SK-N-SH treated with all-trans-retinoic acid at 6 μM for 48 hours (cell line): ENCODE results near the gene SEH1L.
"Not testable (repeated sequence)": the region's sequence is repeated elsewhere in the genome, so short reads cannot be mapped to it uniquely, and the experiment has no call there.

Experiments
- ATAC-seq: fragments of 200-7000 bp; cut with Tn5 transposase; 3 replicates; pipeline ENCODE4 v1.9.1; 2020; ENCODE audit warnings: mild to moderate bottlenecking, moderate library complexity
- BACH2 ChIP-seq: fragments of 250-450 bp; sonication (Bioruptor Pico); IDR thresholded peaks from 2 replicates; pipeline ENCODE4 v1.9.0; 2021; ENCODE audit warnings: mild to moderate bottlenecking, borderline replicate concordance
- CSDC2 ChIP-seq: fragments of 250-450 bp; sonication (Bioruptor Pico); IDR thresholded peaks from 2 replicates; pipeline ENCODE4 v1.5.0; 2020; ENCODE audit warnings: mild to moderate bottlenecking, moderate library complexity
- ESRRG ChIP-seq: fragments of 250-450 bp; sonication (Bioruptor Pico); IDR thresholded peaks from 2 replicates; pipeline ENCODE4 v1.6.1; 2021; ENCODE audit warnings: mild to moderate bottlenecking
- GLIS3 ChIP-seq: fragments of 250-450 bp; sonication (Bioruptor Pico); IDR thresholded peaks from 2 replicates; pipeline ENCODE4 v1.5.0; 2020; ENCODE audit warnings: mild to moderate bottlenecking, moderate library complexity
- ISL1 ChIP-seq: fragments of 250-450 bp; sonication (Bioruptor Pico); IDR thresholded peaks from 2 replicates; pipeline ENCODE4 v2.1.2; 2022; ENCODE audit warnings: mild to moderate bottlenecking, moderate library complexity
- OSR1 ChIP-seq: fragments of 250-450 bp; sonication (Bioruptor Pico); IDR thresholded peaks from 2 replicates; pipeline ENCODE4 v1.8.0; 2022; ENCODE audit warnings: moderate library complexity, mild to moderate bottlenecking, inconsistent platforms
- PPARA ChIP-seq: fragments of 250-450 bp; sonication (Bioruptor Pico); IDR thresholded peaks from 2 replicates; pipeline ENCODE4 v1.5.0; 2020; ENCODE audit warnings: mild to moderate bottlenecking, borderline replicate concordance
- RARB ChIP-seq: fragments of 250-450 bp; sonication (Bioruptor Pico); IDR thresholded peaks from 2 replicates; pipeline ENCODE4 v1.8.0; 2021; ENCODE audit warnings: mild to moderate bottlenecking, moderate library complexity
- SNAI2 ChIP-seq: fragments of 250-450 bp; sonication (Bioruptor Pico); IDR thresholded peaks from 2 replicates; pipeline ENCODE4 v1.5.0; 2020; ENCODE audit warnings: mild to moderate bottlenecking, moderate library complexity
- TOX ChIP-seq: fragments of 250-450 bp; sonication (Bioruptor Pico); IDR thresholded peaks from 2 replicates; pipeline ENCODE4 v1.8.0; 2021; ENCODE audit warnings: mild to moderate bottlenecking, moderate library complexity, borderline replicate concordance
- ZC3H10 ChIP-seq: fragments of 250-450 bp; sonication (Bioruptor Pico); IDR thresholded peaks from 2 replicates; pipeline ENCODE4 v1.5.1; 2021; ENCODE audit warnings: mild to moderate bottlenecking, moderate library complexity
- ZFP3 ChIP-seq: fragments of 250-450 bp; sonication (Bioruptor Pico); IDR thresholded peaks from 2 replicates; pipeline ENCODE4 v1.5.0; 2020; ENCODE audit warnings: mild to moderate bottlenecking, moderate library complexity
- ZFP30 ChIP-seq: fragments of 450-650 bp; formaldehyde crosslinking; IDR thresholded peaks from 2 replicates; pipeline ENCODE4 v1.5.0; 2022; ENCODE audit warnings: mild to moderate bottlenecking, moderate library complexity
- ZNF565 ChIP-seq: fragments of 450-650 bp; formaldehyde crosslinking; conservative IDR thresholded peaks from 2 replicates; pipeline ENCODE4 v1.5.0; 2020; ENCODE audit warnings: low read depth, mild to moderate bottlenecking, moderate library complexity
- ZNF70 ChIP-seq: fragments of 450-650 bp; formaldehyde crosslinking; IDR thresholded peaks from 2 replicates; pipeline ENCODE4 v1.5.0; 2020; ENCODE audit warnings: mild to moderate bottlenecking, moderate library complexity
- TF ChIP-seq, protein P1 (sequence below): fragments of 250-450 bp; sonication (Bioruptor Pico); IDR thresholded peaks from 2 replicates; pipeline ENCODE4 v1.5.1; 2020; ENCODE audit warnings: low read depth, mild to moderate bottlenecking, moderate library complexity
- TF ChIP-seq, protein P2 (sequence below): fragments of 250-450 bp; sonication (Bioruptor Pico); IDR thresholded peaks from 2 replicates; pipeline ENCODE4 v1.5.1; 2021; ENCODE audit warnings: mild to moderate bottlenecking, moderate library complexity
- TF ChIP-seq, protein P3 (sequence below): fragments of 250-450 bp; sonication (Bioruptor Pico); IDR thresholded peaks from 2 replicates; pipeline ENCODE4 v1.5.0; 2020; ENCODE audit warnings: mild to moderate bottlenecking, moderate library complexity
- TF ChIP-seq, protein P4 (sequence below): fragments of 250-450 bp; sonication (Bioruptor Pico); IDR thresholded peaks from 2 replicates; pipeline ENCODE4 v1.8.0; 2021; ENCODE audit warnings: low read depth, mild to moderate bottlenecking, moderate library complexity, borderline replicate concordance
- TF ChIP-seq, protein P5 (sequence below): fragments of 250-450 bp; sonication (Bioruptor Pico); IDR thresholded peaks from 2 replicates; pipeline ENCODE4 v1.8.0; 2020; ENCODE audit warnings: mild to moderate bottlenecking, moderate library complexity, borderline replicate concordance

The SEH1L gene, protein sequence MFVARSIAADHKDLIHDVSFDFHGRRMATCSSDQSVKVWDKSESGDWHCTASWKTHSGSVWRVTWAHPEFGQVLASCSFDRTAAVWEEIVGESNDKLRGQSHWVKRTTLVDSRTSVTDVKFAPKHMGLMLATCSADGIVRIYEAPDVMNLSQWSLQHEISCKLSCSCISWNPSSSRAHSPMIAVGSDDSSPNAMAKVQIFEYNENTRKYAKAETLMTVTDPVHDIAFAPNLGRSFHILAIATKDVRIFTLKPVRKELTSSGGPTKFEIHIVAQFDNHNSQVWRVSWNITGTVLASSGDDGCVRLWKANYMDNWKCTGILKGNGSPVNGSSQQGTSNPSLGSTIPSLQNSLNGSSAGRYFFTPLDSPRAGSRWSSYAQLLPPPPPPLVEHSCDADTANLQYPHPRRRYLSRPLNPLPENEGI

DNA sequence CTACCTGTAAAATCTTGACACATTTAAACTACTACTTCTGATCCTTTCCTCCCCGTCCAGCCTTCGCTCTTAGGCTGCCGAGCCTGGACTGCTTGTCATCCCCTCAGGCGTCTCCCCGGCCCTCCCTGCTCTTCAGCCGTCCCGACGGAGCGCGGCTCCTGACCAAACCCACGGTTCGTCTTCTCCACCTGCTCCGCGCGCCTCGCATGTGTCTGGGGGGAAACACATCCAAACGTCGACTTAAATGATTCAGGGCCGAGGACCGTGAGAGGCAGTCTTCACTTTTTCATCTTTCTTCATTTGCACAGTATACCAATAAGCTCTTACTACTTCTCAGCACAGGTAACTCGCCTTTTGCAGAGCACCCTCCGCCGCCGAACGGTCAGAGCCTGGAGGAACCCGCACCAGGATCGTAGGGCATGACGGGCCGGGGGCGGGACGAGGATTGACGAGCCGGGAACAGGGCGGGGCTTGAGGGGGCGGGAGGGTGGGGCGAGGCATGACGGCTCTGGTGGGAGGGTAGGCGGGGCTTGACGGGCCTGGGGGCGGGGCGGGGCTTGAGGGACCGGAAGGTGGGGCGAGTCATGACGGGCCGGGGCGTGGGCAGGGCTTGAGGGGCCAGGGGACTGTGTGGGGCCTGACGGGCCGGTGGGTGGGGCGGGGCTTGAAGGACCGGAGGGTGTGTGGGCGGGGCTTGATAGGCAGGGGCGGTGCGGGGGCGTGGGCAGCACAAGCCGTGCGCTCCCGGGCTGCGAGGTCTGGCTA, at the start of gene SEH1L:
Gene SEH1L (plus strand): TSS at position 727 of the 765 bp plus-strand sequence. CDS start 111 bp downstream, outside the sequence.
- ATAC-seq: peak; percentile 92
- TF ChIP-seq ZFP30 (CRISPR knock-in tag): no peak
- TF ChIP-seq, protein P1, sequence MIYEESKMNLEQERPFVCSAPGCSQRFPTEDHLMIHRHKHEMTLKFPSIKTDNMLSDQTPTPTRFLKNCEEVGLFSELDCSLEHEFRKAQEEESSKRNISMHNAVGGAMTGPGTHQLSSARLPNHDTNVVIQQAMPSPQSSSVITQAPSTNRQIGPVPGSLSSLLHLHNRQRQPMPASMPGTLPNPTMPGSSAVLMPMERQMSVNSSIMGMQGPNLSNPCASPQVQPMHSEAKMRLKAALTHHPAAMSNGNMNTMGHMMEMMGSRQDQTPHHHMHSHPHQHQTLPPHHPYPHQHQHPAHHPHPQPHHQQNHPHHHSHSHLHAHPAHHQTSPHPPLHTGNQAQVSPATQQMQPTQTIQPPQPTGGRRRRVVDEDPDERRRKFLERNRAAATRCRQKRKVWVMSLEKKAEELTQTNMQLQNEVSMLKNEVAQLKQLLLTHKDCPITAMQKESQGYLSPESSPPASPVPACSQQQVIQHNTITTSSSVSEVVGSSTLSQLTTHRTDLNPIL (CRISPR knock-in tag): no peak
- no peak for TF ChIP-seq ZNF70 (CRISPR knock-in tag)
- TF ChIP-seq SNAI2 (CRISPR knock-in tag): no peak
- no peak for TF ChIP-seq ZNF565
- TF ChIP-seq CSDC2 (CRISPR knock-in tag): no peak
- no peak for TF ChIP-seq ZC3H10 (CRISPR knock-in tag)
- TF ChIP-seq, protein P2, sequence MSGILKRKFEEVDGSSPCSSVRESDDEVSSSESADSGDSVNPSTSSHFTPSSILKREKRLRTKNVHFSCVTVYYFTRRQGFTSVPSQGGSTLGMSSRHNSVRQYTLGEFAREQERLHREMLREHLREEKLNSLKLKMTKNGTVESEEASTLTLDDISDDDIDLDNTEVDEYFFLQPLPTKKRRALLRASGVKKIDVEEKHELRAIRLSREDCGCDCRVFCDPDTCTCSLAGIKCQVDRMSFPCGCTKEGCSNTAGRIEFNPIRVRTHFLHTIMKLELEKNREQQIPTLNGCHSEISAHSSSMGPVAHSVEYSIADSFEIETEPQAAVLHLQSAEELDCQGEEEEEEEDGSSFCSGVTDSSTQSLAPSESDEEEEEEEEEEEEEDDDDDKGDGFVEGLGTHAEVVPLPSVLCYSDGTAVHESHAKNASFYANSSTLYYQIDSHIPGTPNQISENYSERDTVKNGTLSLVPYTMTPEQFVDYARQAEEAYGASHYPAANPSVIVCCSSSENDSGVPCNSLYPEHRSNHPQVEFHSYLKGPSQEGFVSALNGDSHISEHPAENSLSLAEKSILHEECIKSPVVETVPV (CRISPR knock-in tag): no peak
- TF ChIP-seq, protein P3, sequence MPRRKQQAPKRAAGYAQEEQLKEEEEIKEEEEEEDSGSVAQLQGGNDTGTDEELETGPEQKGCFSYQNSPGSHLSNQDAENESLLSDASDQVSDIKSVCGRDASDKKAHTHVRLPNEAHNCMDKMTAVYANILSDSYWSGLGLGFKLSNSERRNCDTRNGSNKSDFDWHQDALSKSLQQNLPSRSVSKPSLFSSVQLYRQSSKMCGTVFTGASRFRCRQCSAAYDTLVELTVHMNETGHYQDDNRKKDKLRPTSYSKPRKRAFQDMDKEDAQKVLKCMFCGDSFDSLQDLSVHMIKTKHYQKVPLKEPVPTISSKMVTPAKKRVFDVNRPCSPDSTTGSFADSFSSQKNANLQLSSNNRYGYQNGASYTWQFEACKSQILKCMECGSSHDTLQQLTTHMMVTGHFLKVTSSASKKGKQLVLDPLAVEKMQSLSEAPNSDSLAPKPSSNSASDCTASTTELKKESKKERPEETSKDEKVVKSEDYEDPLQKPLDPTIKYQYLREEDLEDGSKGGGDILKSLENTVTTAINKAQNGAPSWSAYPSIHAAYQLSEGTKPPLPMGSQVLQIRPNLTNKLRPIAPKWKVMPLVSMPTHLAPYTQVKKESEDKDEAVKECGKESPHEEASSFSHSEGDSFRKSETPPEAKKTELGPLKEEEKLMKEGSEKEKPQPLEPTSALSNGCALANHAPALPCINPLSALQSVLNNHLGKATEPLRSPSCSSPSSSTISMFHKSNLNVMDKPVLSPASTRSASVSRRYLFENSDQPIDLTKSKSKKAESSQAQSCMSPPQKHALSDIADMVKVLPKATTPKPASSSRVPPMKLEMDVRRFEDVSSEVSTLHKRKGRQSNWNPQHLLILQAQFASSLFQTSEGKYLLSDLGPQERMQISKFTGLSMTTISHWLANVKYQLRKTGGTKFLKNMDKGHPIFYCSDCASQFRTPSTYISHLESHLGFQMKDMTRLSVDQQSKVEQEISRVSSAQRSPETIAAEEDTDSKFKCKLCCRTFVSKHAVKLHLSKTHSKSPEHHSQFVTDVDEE (CRISPR knock-in tag): no peak
- no peak for TF ChIP-seq ISL1
- TF ChIP-seq, protein P4, sequence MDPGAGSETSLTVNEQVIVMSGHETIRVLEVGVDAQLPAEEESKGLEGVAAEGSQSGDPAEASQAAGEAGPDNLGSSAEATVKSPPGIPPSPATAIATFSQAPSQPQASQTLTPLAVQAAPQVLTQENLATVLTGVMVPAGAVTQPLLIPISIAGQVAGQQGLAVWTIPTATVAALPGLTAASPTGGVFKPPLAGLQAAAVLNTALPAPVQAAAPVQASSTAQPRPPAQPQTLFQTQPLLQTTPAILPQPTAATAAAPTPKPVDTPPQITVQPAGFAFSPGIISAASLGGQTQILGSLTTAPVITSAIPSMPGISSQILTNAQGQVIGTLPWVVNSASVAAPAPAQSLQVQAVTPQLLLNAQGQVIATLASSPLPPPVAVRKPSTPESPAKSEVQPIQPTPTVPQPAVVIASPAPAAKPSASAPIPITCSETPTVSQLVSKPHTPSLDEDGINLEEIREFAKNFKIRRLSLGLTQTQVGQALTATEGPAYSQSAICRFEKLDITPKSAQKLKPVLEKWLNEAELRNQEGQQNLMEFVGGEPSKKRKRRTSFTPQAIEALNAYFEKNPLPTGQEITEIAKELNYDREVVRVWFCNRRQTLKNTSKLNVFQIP: no peak
- no peak for TF ChIP-seq RARB (CRISPR knock-in tag)
- TF ChIP-seq OSR1 (CRISPR knock-in tag): no peak
- no peak; the same call in 1 of the 2 replicates for TF ChIP-seq GLIS3 (CRISPR knock-in tag)
- no peak for TF ChIP-seq PPARA
- no peak for TF ChIP-seq TOX (CRISPR knock-in tag)
- TF ChIP-seq ZFP3 (CRISPR knock-in tag): no peak
- no peak for TF ChIP-seq ESRRG
- TF ChIP-seq, protein P5, sequence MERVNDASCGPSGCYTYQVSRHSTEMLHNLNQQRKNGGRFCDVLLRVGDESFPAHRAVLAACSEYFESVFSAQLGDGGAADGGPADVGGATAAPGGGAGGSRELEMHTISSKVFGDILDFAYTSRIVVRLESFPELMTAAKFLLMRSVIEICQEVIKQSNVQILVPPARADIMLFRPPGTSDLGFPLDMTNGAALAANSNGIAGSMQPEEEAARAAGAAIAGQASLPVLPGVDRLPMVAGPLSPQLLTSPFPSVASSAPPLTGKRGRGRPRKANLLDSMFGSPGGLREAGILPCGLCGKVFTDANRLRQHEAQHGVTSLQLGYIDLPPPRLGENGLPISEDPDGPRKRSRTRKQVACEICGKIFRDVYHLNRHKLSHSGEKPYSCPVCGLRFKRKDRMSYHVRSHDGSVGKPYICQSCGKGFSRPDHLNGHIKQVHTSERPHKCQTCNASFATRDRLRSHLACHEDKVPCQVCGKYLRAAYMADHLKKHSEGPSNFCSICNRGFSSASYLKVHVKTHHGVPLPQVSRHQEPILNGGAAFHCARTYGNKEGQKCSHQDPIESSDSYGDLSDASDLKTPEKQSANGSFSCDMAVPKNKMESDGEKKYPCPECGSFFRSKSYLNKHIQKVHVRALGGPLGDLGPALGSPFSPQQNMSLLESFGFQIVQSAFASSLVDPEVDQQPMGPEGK (CRISPR knock-in tag): no peak
- no peak for TF ChIP-seq BACH2
- TF ChIP-seq, all 23 proteins: peak for 0

DNA sequence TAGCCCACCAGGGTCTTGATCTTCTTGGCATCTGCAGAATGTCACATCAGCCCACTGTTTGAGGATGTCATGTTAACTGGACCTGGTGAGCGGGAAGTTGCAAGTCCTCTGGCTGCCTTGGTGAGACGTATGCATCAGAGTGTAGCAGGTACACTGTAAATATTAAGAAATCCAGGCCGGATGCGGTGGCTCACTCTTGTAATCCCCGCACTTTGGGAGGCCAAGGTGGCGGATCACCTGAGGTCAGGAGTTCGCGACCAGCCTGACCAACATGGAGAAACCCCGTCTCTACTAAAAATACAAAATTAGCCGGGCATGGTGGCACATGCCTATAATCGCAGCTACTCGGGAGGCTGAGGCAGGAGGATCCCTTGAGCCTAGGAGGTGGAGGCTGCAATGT, 46.6 kb upstream of the SEH1L start:
- ATAC-seq: not testable (repeated sequence)

DNA sequence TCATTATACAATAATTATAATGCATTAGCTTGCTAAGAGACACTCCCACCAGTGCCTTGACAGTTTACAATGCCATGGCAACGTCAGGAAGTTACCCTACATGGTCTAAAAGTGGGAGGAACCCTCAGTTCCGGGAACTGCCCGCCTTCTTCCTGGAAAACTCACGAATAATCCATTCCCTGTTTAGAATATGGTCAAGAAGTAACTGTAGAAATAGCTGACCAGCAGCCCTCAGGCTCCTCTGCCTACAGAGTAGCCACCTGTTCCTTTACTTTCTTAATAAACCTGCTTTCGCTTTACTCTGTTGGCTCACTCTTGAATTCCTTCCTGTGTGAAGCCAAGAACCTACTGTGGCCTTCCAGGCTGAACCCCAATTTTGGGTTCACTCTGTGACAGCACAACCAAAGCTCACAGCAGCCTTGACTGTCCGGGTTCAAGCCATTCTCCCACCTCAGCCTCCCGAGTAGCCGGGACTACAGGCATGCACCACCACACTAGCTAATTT, 43.7 kb upstream of the SEH1L start:
- peak; percentile 30; the same call in 1 of the 3 replicates for ATAC-seq
- no peak for TF ChIP-seq ISL1
